WERI-Rb-1 (cell line): Measurements from ENCODE around the gene TMTC1.
A peak's percentile ranks its signal among the peaks of the same experiment; 100 is the strongest.

ENCODE experiments used
- DNase-seq: peaks from one replicate; pipeline ENCODE4 v3.0.0-alpha.2; 2020
- H3K27ac ChIP-seq: fragments of 250-450 bp; sonication (Bioruptor Pico); 2 replicates; pipeline ENCODE4 v1.5.1; 2020; ENCODE audit warnings: mild to moderate bottlenecking, moderate library complexity
- H3K27me3 ChIP-seq: fragments of 250-450 bp; sonication (Bioruptor Pico); 2 replicates; pipeline ENCODE4 v1.5.1; 2021; ENCODE audit warnings: mild to moderate bottlenecking, low read depth, moderate library complexity; ENCODE audit not compliant: insufficient read depth, severe bottlenecking
- H3K36me3 ChIP-seq: fragments of 250-450 bp; sonication (Bioruptor Pico); 2 replicates; pipeline ENCODE4 v1.5.1; 2020; ENCODE audit warnings: mild to moderate bottlenecking, moderate library complexity
- H3K4me3 ChIP-seq: 2 replicates; pipeline ENCODE4 v1.5.1; 2011; ENCODE audit warnings: low read depth, mild to moderate bottlenecking, control low read depth, low read length
- H3K9me3 ChIP-seq: fragments of 250-450 bp; sonication (Bioruptor Pico); 2 replicates; pipeline ENCODE4 v1.5.1; 2021; ENCODE audit warnings: mild to moderate bottlenecking, moderate library complexity; ENCODE audit not compliant: severe bottlenecking
- TF ChIP-seq, protein P1 (sequence below): IDR thresholded peaks from 2 replicates; pipeline ENCODE4 v1.5.1; 2011; ENCODE audit warnings: low read depth, mild to moderate bottlenecking, control low read depth, inconsistent platforms, low read length

Gene TMTC1

DNA sequence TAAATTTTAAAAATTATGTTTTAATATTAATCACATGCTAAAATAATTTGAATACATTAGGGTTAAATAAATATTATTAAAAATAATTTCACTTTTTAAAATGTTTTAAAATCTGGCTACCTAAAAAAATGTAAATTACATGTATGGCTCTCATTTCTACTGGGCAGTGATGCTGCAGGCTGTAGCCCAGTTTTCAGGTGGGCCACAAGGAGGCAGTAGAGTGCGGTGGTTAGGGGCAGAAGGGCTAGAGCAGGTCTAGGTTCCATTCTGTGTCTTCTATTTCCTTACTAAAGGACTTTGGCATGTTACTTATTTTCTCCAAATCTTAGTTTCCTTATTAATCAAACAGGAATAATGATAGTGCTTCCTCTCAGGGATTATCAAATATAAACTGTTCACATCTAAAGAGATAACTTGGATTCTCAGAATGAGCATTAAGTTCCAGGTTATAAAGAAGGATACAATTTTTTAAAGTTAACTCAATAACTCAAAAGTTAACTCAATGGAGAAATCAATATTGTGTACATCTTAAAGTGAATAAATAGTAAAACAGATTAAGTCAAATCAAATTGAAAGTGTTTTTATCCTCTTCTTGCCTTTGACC lies 231.3 kb downstream of the TMTC1 start:
- TF ChIP-seq, protein P1, sequence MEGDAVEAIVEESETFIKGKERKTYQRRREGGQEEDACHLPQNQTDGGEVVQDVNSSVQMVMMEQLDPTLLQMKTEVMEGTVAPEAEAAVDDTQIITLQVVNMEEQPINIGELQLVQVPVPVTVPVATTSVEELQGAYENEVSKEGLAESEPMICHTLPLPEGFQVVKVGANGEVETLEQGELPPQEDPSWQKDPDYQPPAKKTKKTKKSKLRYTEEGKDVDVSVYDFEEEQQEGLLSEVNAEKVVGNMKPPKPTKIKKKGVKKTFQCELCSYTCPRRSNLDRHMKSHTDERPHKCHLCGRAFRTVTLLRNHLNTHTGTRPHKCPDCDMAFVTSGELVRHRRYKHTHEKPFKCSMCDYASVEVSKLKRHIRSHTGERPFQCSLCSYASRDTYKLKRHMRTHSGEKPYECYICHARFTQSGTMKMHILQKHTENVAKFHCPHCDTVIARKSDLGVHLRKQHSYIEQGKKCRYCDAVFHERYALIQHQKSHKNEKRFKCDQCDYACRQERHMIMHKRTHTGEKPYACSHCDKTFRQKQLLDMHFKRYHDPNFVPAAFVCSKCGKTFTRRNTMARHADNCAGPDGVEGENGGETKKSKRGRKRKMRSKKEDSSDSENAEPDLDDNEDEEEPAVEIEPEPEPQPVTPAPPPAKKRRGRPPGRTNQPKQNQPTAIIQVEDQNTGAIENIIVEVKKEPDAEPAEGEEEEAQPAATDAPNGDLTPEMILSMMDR, result peak; percentile 73
- Histone ChIP-seq H3K36me3 (no peaks in the 10 kb centered on the region), H3K4me3 (no peak overlapping the region), H3K27me3 (no peaks in the 10 kb centered on the region), H3K9me3 (no peaks in the 10 kb centered on the region), H3K27ac (no peak overlapping the region)
- DNase-seq, result peak; percentile 72

DNA sequence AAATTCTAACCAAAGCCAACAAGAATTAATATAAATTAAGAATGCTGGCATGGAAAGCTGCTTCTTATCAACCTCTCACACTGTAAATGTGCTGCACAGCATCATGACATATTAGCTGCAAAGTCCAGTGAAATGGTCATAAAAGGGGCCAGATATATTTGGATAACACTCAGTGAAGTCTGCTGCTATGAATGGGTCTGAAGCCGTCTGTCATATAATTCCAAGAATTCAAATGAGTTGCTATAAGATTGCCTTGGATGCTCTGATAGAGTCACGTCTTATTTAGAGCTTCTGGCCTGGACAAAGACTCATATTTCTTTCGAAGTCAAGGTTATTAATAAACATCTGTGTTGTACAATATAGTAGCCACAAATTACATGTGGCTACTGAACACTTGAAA lies 231.9 kb downstream of the TMTC1 start:
- TF ChIP-seq, protein P1, result no peak
- Histone ChIP-seq H3K27ac (no peak overlapping the region), H3K9me3 (no peaks in the 10 kb centered on the region), H3K4me3 (no peak overlapping the region), H3K36me3 (no peaks in the 10 kb centered on the region), H3K27me3 (no peaks in the 10 kb centered on the region)
- DNase-seq, result no peak

- TF ChIP-seq, protein P1, result no peak
- no peak overlapping the region for H3K4me3 ChIP-seq
- no peaks in the 10 kb centered on the region for H3K27me3 ChIP-seq
- no peaks in the 10 kb centered on the region for H3K36me3 ChIP-seq
- H3K9me3 ChIP-seq, result no peaks in the 10 kb centered on the region
- DNase-seq, result no peak
- no peak overlapping the region for H3K27ac ChIP-seq
Measured at GRCh38 chr12:29547864-29548263, 235.9 kb downstream of the TMTC1 start.

GRCh38 chr12:29547151-29547632 lies 236.6 kb downstream of the TMTC1 start:
- TF ChIP-seq, protein P1, result no peak
- H3K27me3 ChIP-seq, result no peaks in the 10 kb centered on the region
- DNase-seq, result no peak
- H3K4me3 ChIP-seq, result no peak overlapping the region
- no peaks in the 10 kb centered on the region for H3K9me3 ChIP-seq
- no peaks in the 10 kb centered on the region for H3K36me3 ChIP-seq
- no peak overlapping the region for H3K27ac ChIP-seq

DNA sequence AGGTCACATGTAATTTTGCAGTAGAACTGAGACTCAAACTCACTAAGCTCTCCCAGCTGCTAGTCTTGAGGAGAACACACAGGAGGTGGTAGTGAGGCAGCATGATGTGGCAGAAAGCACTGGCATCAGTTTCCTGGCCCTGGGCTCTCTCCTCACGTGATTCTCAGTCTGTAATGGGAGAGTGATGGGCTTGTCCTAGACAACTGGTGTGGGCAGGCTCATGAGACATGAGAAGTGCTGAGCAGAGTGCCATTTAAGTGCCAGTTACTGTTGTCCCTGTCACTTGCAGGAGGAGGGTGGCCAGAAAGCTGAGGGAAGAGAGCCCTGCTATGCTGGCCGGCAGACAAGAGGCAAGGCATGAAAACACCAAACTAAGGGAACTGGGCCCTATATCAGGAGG lies 237.7 kb downstream of the TMTC1 start:
- no peak overlapping the region for H3K4me3 ChIP-seq
- TF ChIP-seq, protein P1, result peak; percentile 10; the same call in 1 of the 2 replicates
- no peaks in the 10 kb centered on the region for H3K9me3 ChIP-seq
- H3K27ac ChIP-seq, result no peak overlapping the region
- no peaks in the 10 kb centered on the region for H3K27me3 ChIP-seq
- DNase-seq, result no peak
- H3K36me3 ChIP-seq, result no peaks in the 10 kb centered on the region

- Histone ChIP-seq H3K27ac (no peak overlapping the region), H3K9me3 (no peaks in the 10 kb centered on the region), H3K27me3 (no peaks in the 10 kb centered on the region), H3K36me3 (no peaks in the 10 kb centered on the region), H3K4me3 (no peak overlapping the region)
- TF ChIP-seq, protein P1, result no peak
- DNase-seq, result no peak
Measured at GRCh38 chr12:29545102-29545467, 238.7 kb downstream of the TMTC1 start.
